GM10847 (cell line): ENCODE results near the gene LMBR1.

ENCODE experiments used
- POLR2A ChIP-seq: IDR thresholded peaks from 2 replicates; pipeline ENCODE4 v1.6.1; 2011; ENCODE audit not compliant: insufficient read length; ENCODE audit errors: extremely low read depth

Gene LMBR1

GRCh38 chr7:156892821-156893706, at the start of gene LMBR1:
Gene LMBR1, minus strand, starts transcription at chr7:156893183. Its CDS starts 190 bp downstream, at chr7:156892993.
- TF ChIP-seq POLR2A: peak; percentile 77

GRCh38 chr7:156942708-156943090, 49.7 kb upstream of the LMBR1 start:
- TF ChIP-seq POLR2A: no peak

GRCh38 chr7:156941393-156942182, 48.6 kb upstream of the LMBR1 start:
- no peak for TF ChIP-seq POLR2A

- TF ChIP-seq POLR2A: no peak
These were observed 47.6 kb upstream of the LMBR1 start for GRCh38 chr7:156940421-156941122.

GRCh38 chr7:156935250-156935649, 42.3 kb upstream of the LMBR1 start:
- TF ChIP-seq POLR2A: no peak

- no peak for TF ChIP-seq POLR2A
These were observed 39.0 kb upstream of the LMBR1 start for GRCh38 chr7:156932006-156932405.

- TF ChIP-seq POLR2A: no peak
These were observed 37.0 kb upstream of the LMBR1 start for GRCh38 chr7:156929789-156930539.

GRCh38 chr7:156928406-156928747, 35.4 kb upstream of the LMBR1 start:
- no peak for TF ChIP-seq POLR2A

GRCh38 chr7:156927571-156928405, 34.8 kb upstream of the LMBR1 start:
- no peak for TF ChIP-seq POLR2A

GRCh38 chr7:156920076-156920475, 27.1 kb upstream of the LMBR1 start:
- no peak for TF ChIP-seq POLR2A

GRCh38 chr7:156919132-156919713, 26.2 kb upstream of the LMBR1 start:
- TF ChIP-seq POLR2A: no peak

- TF ChIP-seq POLR2A: no peak
These were observed 25.7 kb upstream of the LMBR1 start for GRCh38 chr7:156918635-156919034.

- TF ChIP-seq POLR2A: no peak
These were observed 14.7 kb upstream of the LMBR1 start for GRCh38 chr7:156907656-156908055.

GRCh38 chr7:156906200-156906649, 13.2 kb upstream of the LMBR1 start:
- no peak for TF ChIP-seq POLR2A
